ENCODE measurements around the gene ARHGAP26.

The ARHGAP26 gene

DNA sequence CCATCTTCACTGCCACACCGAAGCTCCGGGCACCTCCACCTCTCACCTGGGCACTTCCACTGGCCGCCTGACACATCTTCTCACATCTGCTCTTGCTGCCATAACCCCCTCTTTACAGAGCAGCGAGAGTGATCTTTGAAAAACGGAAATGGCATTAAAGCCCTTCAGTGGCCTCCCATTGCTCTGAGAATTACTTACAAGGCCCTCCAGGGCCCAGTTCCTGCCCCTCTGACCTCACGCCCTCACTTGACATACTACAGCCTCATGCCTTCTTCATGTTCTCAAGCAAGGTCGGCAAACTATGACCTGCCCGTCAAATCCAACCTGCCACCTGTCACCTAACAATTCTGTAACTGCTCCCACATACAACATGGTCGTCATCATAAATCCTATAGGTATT lies 446.0 kb downstream of the ARHGAP26 start:
- no peak overlapping the region for H3K4me3 ChIP-seq (replicated peaks; ENCODE audit: low read depth, low read length)
- TF ChIP-seq, protein P1, sequence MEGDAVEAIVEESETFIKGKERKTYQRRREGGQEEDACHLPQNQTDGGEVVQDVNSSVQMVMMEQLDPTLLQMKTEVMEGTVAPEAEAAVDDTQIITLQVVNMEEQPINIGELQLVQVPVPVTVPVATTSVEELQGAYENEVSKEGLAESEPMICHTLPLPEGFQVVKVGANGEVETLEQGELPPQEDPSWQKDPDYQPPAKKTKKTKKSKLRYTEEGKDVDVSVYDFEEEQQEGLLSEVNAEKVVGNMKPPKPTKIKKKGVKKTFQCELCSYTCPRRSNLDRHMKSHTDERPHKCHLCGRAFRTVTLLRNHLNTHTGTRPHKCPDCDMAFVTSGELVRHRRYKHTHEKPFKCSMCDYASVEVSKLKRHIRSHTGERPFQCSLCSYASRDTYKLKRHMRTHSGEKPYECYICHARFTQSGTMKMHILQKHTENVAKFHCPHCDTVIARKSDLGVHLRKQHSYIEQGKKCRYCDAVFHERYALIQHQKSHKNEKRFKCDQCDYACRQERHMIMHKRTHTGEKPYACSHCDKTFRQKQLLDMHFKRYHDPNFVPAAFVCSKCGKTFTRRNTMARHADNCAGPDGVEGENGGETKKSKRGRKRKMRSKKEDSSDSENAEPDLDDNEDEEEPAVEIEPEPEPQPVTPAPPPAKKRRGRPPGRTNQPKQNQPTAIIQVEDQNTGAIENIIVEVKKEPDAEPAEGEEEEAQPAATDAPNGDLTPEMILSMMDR (IDR thresholded peaks at IDR 0.05; ENCODE audit: low read length, missing control alignments) = no peak
- no peak for DNase-seq (ENCODE audit: low read depth)

DNA sequence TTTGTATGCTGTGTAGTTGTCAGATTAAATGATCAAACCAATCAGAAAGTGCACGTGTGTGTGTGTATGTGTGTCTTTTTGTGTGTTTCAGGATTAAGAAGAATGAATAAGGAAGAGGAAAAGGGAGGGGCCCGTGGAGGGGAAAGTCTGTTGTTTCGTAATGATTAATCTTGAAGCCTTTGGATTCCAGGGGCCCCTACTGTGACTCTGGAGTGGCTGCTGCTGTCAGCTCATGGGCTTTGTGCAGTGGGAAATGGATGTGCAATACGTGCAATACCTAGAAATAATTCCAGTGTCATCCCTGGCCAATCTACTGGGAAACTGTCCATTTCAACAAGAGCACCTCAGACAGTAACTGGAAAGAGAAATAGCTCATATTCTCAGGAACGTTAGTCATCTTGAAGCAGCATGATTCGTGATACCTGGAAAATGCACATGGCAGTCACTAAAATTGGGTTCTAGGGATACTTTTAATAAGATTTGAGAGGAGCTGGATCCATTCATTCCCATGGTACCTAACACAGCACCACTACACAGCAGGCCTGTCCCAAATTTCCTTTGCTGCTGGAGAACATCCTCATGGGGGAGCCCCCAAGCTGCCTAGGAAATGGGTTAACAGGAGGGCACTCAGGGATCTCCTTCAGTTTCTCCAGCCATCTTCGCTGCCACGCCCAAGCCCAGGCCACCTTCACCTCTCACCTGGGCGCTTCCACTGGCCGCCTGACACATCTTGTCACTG lies 447.1 kb downstream of the ARHGAP26 start:
- TF ChIP-seq, protein P1 (IDR thresholded peaks at IDR 0.05; ENCODE audit: low read length, missing control alignments) = no peak
- H3K4me3 ChIP-seq (replicated peaks; ENCODE audit: low read depth, low read length) = no peak overlapping the region
- peak; percentile 74 for DNase-seq (ENCODE audit: low read depth)

DNA sequence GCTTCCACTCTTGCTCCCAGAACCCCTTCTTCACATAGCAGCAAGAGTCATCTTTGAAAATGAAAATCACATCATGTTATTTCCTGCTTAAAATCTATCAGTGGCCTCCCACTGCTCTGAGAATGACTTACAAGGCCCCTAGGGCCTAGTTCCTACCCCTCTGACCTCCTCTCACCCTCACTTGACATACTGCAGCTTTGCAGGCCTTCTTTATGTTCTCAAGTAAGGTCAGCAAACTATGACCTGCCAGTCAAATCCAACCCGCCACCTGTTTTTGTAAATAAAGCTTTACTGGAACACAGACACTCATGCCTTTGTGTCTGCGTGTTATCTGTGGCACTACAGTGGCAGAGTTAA lies 447.6 kb downstream of the ARHGAP26 start:
- H3K4me3 ChIP-seq (replicated peaks; ENCODE audit: low read depth, low read length) = no peak overlapping the region
- no peak for DNase-seq (ENCODE audit: low read depth)
- TF ChIP-seq, protein P1 (IDR thresholded peaks at IDR 0.05; ENCODE audit: low read length, missing control alignments) = no peak

DNA sequence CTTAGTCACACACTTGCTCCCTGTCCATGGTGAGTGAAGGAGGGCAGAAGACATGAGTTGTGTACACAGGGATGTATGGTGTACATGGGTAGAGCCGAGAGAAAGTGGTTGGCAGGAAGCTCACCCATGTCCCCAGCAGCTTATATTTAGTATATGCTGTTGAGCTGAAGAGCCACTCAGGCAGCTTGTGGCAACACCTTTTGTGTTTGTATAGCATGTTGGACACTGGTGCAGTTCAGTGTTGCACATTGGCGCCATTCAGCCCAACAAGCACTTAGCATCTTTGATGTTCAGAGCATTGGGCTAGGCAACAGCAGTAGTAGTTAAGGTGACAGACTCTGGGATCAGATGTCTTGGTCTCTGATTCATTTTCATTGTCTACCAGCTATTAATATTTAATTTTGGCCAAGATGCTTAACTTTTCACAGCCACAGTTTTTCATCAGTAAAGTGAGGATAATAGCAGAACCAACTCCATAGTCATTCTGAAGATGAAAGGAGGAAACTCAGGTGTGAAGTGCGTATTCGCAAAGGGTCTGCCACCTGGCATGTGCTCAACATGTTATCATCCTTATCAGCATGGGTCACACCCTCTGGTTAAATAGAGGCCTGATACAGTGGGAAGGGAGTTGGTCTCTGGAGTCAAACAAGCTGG lies 448.5 kb downstream of the ARHGAP26 start:
- DNase-seq (ENCODE audit: low read depth) = no peak
- TF ChIP-seq, protein P1 (IDR thresholded peaks at IDR 0.05; ENCODE audit: low read length, missing control alignments) = no peak
- no peak overlapping the region for H3K4me3 ChIP-seq (replicated peaks; ENCODE audit: low read depth, low read length)

DNA sequence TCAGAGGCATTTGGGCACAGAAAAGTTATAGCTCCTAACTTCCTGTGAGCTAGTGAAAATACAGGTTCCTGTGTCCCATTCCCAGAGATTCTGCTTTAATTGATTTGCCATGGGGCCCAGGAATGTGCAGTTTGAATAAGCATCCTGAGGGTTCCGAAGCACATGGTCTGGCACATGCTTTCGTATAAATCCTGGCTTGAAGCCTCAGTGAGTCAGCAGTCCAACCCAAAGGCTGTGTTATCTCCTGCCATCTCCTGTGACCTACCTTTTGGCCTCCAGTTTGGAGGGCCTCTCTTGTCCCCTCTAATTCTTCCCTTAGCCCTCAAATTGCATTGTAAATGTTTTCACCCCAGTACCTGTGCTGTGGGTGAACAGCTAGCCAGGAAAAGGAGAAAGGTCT lies 449.5 kb downstream of the ARHGAP26 start:
- H3K4me3 ChIP-seq (replicated peaks; ENCODE audit: low read depth, low read length) = no peak overlapping the region
- no peak for DNase-seq (ENCODE audit: low read depth)

DNA sequence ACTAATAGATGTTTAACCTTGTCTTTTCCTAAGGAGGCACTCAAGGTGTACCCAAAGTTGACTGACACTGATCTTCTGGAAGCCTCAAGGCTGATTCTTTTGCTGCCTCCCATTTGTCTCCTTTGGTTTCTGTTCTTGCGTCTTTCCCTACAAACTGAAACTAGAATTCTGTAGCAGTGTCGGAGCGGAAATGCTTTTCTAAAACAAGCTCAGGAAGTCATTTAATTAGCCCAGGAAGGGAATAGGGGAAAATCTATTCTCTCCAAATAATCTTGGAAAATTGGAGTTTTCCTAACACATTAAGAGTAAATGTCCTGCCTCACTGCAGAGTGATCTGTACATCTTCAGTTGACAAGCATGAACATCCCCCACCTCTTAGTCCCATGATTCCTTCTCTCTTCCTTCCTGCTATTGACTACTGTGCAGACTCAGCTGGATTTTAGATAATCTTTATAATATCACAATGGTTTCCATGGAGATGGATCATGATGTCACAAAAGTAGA lies 450.6 kb downstream of the ARHGAP26 start:
- H3K4me3 ChIP-seq (replicated peaks; ENCODE audit: low read depth, low read length) = no peak overlapping the region

More for the DNA sequence above, 449.5 kb downstream of the ARHGAP26 start:
- TF ChIP-seq, protein P1 (IDR thresholded peaks at IDR 0.05; ENCODE audit: low read length, missing control alignments) = no peak

More for the DNA sequence above, 450.6 kb downstream of the ARHGAP26 start:
- DNase-seq (ENCODE audit: low read depth) = no peak
- TF ChIP-seq, protein P1 (IDR thresholded peaks at IDR 0.05; ENCODE audit: low read length, missing control alignments) = no peak

Data from fibroblast of pulmonary artery (primary cell).